Fibroblast of lung (primary cell): ENCODE measurements around the gene ZC3H7B. TPM values are rescaled to one million over a fixed set of nuclear protein-coding genes. Genes with fewer than 3 reads are reported as not detected.

Experiments
- DNase-seq, 2 donors: peaks; one replicate each; pipeline versions ENCODE4 v3.0.0 to v3.0.0-alpha.2; 2010; ENCODE audit warnings: low read depth in 2 of 2
- H2AFZ ChIP-seq: 2 replicates; pipeline ENCODE4 v1.5.1; 2012; ENCODE audit warnings: low read length, control low read depth, inconsistent platforms
- H3K27ac ChIP-seq: 2 replicates; pipeline ENCODE4 v1.5.1; 2011; ENCODE audit warnings: low read length, control low read depth; ENCODE audit not compliant: insufficient read depth
- H3K27me3 ChIP-seq: 2 replicates; pipeline ENCODE4 v1.5.1; 2011; ENCODE audit warnings: mild to moderate bottlenecking, low read length; ENCODE audit not compliant: control insufficient read depth, insufficient read depth
- H3K36me3 ChIP-seq: 2 replicates; pipeline ENCODE4 v1.5.1; 2011; ENCODE audit warnings: low read length; ENCODE audit not compliant: control insufficient read depth, insufficient read depth
- H3K4me1 ChIP-seq: 2 replicates; pipeline ENCODE4 v1.5.1; 2011; ENCODE audit warnings: low read length; ENCODE audit not compliant: control insufficient read depth, insufficient read depth; ENCODE audit errors: extremely low read depth
- H3K4me2 ChIP-seq: 2 replicates; pipeline ENCODE4 v1.5.1; 2011; ENCODE audit warnings: low read length, control low read depth; ENCODE audit not compliant: insufficient read depth; ENCODE audit errors: extremely low read depth
- H3K4me3 ChIP-seq, 4 experiments: fragments of 200-600 bp in 1 of 4; sonication (generic) in 1 of 4; replicated peaks in 1 of 4; 2 replicates each; pipeline ENCODE4 v1.5.1; 2011 to 2016; ENCODE audit warnings: low read length in 4 of 4, low read depth in 3 of 4, mild to moderate bottlenecking in 3 of 4, control low read depth in 2 of 4, inconsistent platforms in 1 of 4, mixed read lengths in 1 of 4; ENCODE audit not compliant: insufficient read depth in 1 of 4; ENCODE audit errors: control extremely low read depth in 1 of 4
- H3K79me2 ChIP-seq: 2 replicates; pipeline ENCODE4 v1.5.1; 2012; ENCODE audit warnings: mild to moderate bottlenecking, low read length, inconsistent platforms; ENCODE audit not compliant: control insufficient read depth, insufficient read depth
- H3K9ac ChIP-seq: 2 replicates; pipeline ENCODE4 v1.5.1; 2011; ENCODE audit warnings: mild to moderate bottlenecking, low read length, control low read depth; ENCODE audit not compliant: insufficient read depth
- H3K9me3 ChIP-seq: 2 replicates; pipeline ENCODE4 v1.5.1; 2012; ENCODE audit warnings: low read depth, low read length; ENCODE audit not compliant: control insufficient read depth, insufficient read depth
- H4K20me1 ChIP-seq: 2 replicates; pipeline ENCODE4 v1.5.1; 2011; ENCODE audit warnings: low read length; ENCODE audit not compliant: control insufficient read depth, insufficient read depth; ENCODE audit errors: extremely low read depth
- EZH2 ChIP-seq: IDR thresholded peaks from 2 replicates; pipeline ENCODE4 v1.5.1; 2012; ENCODE audit warnings: low read length, control low read depth, mild to moderate bottlenecking; ENCODE audit errors: missing control alignments
- polyA plus RNA-seq, 2 donors: library from polyadenylated mRNA; depleted of rRNA in 1 of 2; stranded (reverse) in 1 of 2; unstranded in 1 of 2; fragments of >200 nt; gene quantifications; 2 replicates each; pipeline ENCODE4 v1.2.1, GENCODE V29; 2011 to 2012; ENCODE audit warnings: missing spikeins in 1 of 2
- total RNA-seq: library from RNA; depleted of rRNA; stranded (reverse); fragments of >200 nt; gene quantifications from 2 replicates; pipeline ENCODE4 v1.2.1, GENCODE V29; 2014
- TF ChIP-seq, protein P1 (sequence below), 2 donors: IDR thresholded peaks in 1 of 2; conservative IDR thresholded peaks in 1 of 2; 1 replicate in 1 of 2; 2 replicates in 1 of 2; pipeline ENCODE4 v1.5.1; 2011 to 2012; ENCODE audit warnings: low read length in 2 of 2, control low read depth in 1 of 2, inconsistent platforms in 1 of 2, low read depth in 1 of 2, mild to moderate bottlenecking in 1 of 2

Gene ZC3H7B
- total and polyA plus RNA-seq, 2 donors (not counting 1 experiment from before 2014, with no cell fraction given) = 30.6 to 64.4 TPM

DNA sequence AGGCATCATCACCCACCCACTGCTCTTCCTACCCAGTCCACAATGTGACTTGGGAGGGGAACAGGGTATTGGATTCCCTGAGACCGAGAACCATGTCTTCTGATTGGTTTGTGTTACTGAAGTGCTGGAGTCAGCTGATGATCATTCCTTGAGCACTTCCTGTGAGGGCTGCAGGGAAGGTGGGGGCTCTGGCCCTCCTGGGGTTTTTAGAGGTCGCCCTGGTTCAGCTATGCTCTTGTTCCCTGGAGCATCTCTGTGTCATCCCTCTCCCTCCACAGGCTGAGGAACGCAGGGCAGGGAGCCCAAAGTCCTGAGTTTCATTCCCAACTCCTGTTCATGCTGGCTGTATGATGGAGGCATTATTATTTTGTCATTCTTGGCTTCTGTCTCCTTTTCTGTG, 6.7 kb downstream of the ZC3H7B start:
- no peak overlapping the region for H3K4me3 ChIP-seq
- no peak overlapping the region for H2AFZ ChIP-seq
- peaks cover 1% of the 10 kb centered on the region for H4K20me1 ChIP-seq
- H3K4me2 ChIP-seq = peak overlapping the region; percentile 66
- no peaks in the 10 kb centered on the region for H3K9me3 ChIP-seq
- TF ChIP-seq EZH2 = no peak
- TF ChIP-seq, protein P1, sequence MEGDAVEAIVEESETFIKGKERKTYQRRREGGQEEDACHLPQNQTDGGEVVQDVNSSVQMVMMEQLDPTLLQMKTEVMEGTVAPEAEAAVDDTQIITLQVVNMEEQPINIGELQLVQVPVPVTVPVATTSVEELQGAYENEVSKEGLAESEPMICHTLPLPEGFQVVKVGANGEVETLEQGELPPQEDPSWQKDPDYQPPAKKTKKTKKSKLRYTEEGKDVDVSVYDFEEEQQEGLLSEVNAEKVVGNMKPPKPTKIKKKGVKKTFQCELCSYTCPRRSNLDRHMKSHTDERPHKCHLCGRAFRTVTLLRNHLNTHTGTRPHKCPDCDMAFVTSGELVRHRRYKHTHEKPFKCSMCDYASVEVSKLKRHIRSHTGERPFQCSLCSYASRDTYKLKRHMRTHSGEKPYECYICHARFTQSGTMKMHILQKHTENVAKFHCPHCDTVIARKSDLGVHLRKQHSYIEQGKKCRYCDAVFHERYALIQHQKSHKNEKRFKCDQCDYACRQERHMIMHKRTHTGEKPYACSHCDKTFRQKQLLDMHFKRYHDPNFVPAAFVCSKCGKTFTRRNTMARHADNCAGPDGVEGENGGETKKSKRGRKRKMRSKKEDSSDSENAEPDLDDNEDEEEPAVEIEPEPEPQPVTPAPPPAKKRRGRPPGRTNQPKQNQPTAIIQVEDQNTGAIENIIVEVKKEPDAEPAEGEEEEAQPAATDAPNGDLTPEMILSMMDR (conservative IDR thresholded peaks at IDR 0.05 in 1 of 2, IDR thresholded peaks at IDR 0.05 in 1 of 2; ENCODE audit: low read depth in 1 of 2, low read length in 2 of 2) = no peak
- H3K79me2 ChIP-seq = peaks cover 82% of the 10 kb centered on the region
- H3K27me3 ChIP-seq = no peaks in the 10 kb centered on the region
- peaks cover 8% of the 10 kb centered on the region for H3K36me3 ChIP-seq
- DNase-seq = peak in 1 of 2 donors; percentile 9
- peaks cover 19% of the 10 kb centered on the region for H3K4me1 ChIP-seq
- no peak overlapping the region for H3K9ac ChIP-seq
- H3K27ac ChIP-seq = peak overlapping the region; percentile 67

DNA sequence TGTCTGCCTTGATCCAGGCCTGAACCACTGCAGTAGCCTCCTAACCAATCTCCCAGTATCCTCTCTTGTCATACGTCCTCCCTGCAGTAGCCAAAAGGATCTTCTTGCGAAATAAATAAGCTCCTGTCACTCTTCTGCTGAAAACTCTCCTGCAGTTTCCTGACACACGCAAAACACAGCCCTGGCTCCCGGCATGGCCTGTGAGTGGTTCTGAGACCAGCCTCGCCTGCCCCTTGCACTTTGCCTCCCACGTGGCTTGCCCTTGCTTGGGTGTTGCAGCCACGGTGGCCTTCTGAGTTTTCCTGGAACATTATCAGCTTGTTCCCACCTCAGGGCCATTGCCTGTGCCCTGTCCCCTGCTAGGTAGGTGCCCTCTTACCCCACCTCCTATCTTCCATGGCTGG, 7.2 kb downstream of the ZC3H7B start:
- Histone ChIP-seq H3K27ac (peak overlapping the region; percentile 22), H3K4me3 (no peak overlapping the region), H3K4me2 (no peak overlapping the region), H3K9ac (no peak overlapping the region), H3K4me1 (peaks cover 19% of the 10 kb centered on the region), H3K36me3 (peaks cover 8% of the 10 kb centered on the region), H4K20me1 (peaks cover 1% of the 10 kb centered on the region), H2AFZ (no peak overlapping the region), H3K79me2 (peaks cover 81% of the 10 kb centered on the region), H3K9me3 (no peaks in the 10 kb centered on the region), H3K27me3 (no peaks in the 10 kb centered on the region)
- no peak for DNase-seq
- TF ChIP-seq EZH2 = no peak

DNA sequence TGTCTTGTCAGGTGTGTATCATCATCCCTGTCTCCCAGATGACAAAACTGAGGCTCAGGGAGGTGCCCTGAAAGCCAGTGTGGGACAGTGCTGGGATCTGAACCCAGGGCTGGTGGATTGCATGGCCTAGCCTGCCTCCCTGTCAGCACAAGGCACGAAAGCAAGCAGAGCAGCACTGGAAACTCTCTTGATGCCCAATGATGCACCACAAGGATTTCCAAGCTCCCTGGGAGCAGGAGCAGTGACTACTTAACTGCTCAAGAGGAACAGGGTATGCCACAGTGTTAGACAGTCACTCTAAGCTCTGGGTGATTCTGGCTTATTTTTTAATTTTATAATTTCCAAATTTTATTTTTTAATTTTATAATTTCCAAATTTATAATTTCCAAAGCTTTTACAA, 9.0 kb downstream of the ZC3H7B start:
- no peaks in the 10 kb centered on the region for H3K27me3 ChIP-seq
- H3K27ac ChIP-seq = no peak overlapping the region
- no peak overlapping the region for H2AFZ ChIP-seq
- peaks cover 1% of the 10 kb centered on the region for H4K20me1 ChIP-seq
- H3K36me3 ChIP-seq = peaks cover 8% of the 10 kb centered on the region
- TF ChIP-seq, protein P1 (conservative IDR thresholded peaks at IDR 0.05 in 1 of 2, IDR thresholded peaks at IDR 0.05 in 1 of 2; ENCODE audit: low read depth in 1 of 2, low read length in 2 of 2) = no peak
- TF ChIP-seq EZH2 = no peak
- no peak overlapping the region for H3K4me3 ChIP-seq
- no peak overlapping the region for H3K9ac ChIP-seq
- H3K4me2 ChIP-seq = no peak overlapping the region
- peaks cover 74% of the 10 kb centered on the region for H3K79me2 ChIP-seq
- H3K9me3 ChIP-seq = no peaks in the 10 kb centered on the region
- H3K4me1 ChIP-seq = peaks cover 19% of the 10 kb centered on the region
- no peak for DNase-seq
